ENCODE results near the gene ZNF446. TPM values are rescaled to one million over a fixed set of nuclear protein-coding genes. Genes with fewer than 3 reads are reported as not detected.
"Not testable (repeated sequence)": the region's sequence is repeated elsewhere in the genome, so short reads cannot be mapped to it uniquely, and the experiment has no call there.

ZNF446 gene
- total RNA-seq, 4 donors from 2014 or later = 12.8 to 25.6 (median 19.6) TPM

GRCh38 chr19:58468216-58468839 lies 7.8 kb upstream of the ZNF446 start:
- Histone ChIP-seq H3K36me3 (peaks cover 0 to 38% (median 0%) of the 10 kb centered on the region in 3 donors), H3K9me3 (no peaks in the 10 kb centered on the region), H3K27ac (no peak overlapping the region), H3K4me3 (no peak overlapping the region), H3K27me3 (no peaks in the 10 kb centered on the region), H3K4me1 (peaks cover 0 to 9% (median 6%) of the 10 kb centered on the region in 4 donors)
- no peak for DNase-seq
- TF ChIP-seq POLR2A (IDR thresholded peaks at IDR 0.05) (no peak), CTCF (IDR thresholded peaks at IDR 0.05) (no peak)

GRCh38 chr19:58469241-58470013 lies 6.7 kb upstream of the ZNF446 start:
- Histone ChIP-seq H3K9me3 (no peaks in the 10 kb centered on the region), H3K27me3 (no peaks in the 10 kb centered on the region), H3K4me1 (peaks cover 0 to 9% (median 6%) of the 10 kb centered on the region in 4 donors), H3K4me3 (no peak overlapping the region), H3K36me3 (peaks cover 0 to 38% (median 0%) of the 10 kb centered on the region in 3 donors), H3K27ac (no peak overlapping the region)
- TF ChIP-seq CTCF (IDR thresholded peaks at IDR 0.05) (no peak), POLR2A (IDR thresholded peaks at IDR 0.05) (no peak)
- no peak for DNase-seq

GRCh38 chr19:58470837-58471543 lies 5.2 kb upstream of the ZNF446 start:
- not testable (repeated sequence) for H3K9me3 ChIP-seq, H3K27ac ChIP-seq, H3K4me3 ChIP-seq, H3K27me3 ChIP-seq, DNase-seq
- peaks cover 0 to 38% (median 0%) of the 10 kb centered on the region in 3 donors for H3K36me3 ChIP-seq
- H3K4me1 ChIP-seq = peaks cover 0 to 13% (median 10%) of the 10 kb centered on the region in 4 donors

GRCh38 chr19:58471736-58472135 lies 4.4 kb upstream of the ZNF446 start:
- Histone ChIP-seq H3K36me3 (peaks cover 0 to 38% (median 0%) of the 10 kb centered on the region in 3 donors), H3K4me1 (peaks cover 0 to 17% (median 8%) of the 10 kb centered on the region in 4 donors), H3K4me3 (no peak overlapping the region), H3K27me3 (no peaks in the 10 kb centered on the region), H3K9me3 (no peaks in the 10 kb centered on the region), H3K27ac (no peak overlapping the region)
- no peak for DNase-seq
- TF ChIP-seq CTCF (IDR thresholded peaks at IDR 0.05) (no peak), POLR2A (IDR thresholded peaks at IDR 0.05) (no peak)

GRCh38 chr19:58473775-58474174 lies 2.4 kb upstream of the ZNF446 start:
- no peak overlapping the region for H3K27ac ChIP-seq
- TF ChIP-seq POLR2A (IDR thresholded peaks at IDR 0.05) (no peak), CTCF (IDR thresholded peaks at IDR 0.05) (no peak)
- H3K27me3 ChIP-seq = no peaks in the 10 kb centered on the region
- no peak for DNase-seq
- H3K9me3 ChIP-seq = no peaks in the 10 kb centered on the region
- H3K4me3 ChIP-seq = no peak overlapping the region
- H3K4me1 ChIP-seq = peaks cover 0 to 18% (median 6%) of the 10 kb centered on the region in 4 donors
- peaks cover 0 to 38% (median 0%) of the 10 kb centered on the region in 3 donors for H3K36me3 ChIP-seq

Data from Peyer's patch (tissue), 4 donors.